ENCODE measurements around the gene PTGER1. TPM values are rescaled to one million over a fixed set of nuclear protein-coding genes. Genes with fewer than 3 reads are reported as not detected.

PTGER1 gene
- total RNA-seq, 1 experiment from 2014 or later, result 0.63 TPM

DNA sequence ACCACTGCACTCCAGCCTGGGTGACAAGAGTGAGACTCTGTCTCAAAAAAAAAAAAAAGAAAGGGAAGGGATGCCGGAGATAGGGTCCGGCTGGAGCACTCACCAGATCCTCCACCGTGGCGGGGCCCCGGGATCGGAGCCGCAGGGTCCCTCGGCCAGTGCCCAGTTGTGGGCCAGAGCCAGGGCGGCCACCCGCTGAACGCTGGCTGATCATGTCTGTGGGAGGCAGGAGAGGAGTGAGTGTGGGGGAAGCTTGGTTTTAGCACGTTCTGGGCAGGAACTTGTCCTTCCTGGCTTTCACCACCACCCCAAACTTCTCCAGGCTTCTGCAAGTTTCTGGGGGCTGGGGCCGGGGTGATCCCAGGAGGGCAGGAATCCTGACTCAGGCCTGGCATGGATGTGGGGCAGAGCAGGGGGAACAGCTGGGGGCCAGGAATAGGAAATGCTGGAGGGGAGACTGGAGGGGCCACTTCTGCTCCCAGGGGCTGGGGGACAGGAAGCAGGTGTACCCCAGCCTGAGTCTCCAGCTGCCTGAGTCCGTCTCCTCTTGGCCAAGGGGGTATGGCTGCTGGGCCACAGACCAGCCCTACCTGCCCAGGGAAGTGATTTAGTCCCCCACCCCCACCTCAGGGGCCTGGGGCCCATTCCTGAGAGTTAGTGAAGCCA is 4.3 kb upstream of the PTGER1 start:
- Histone ChIP-seq H4K8ac (replicated peaks; ENCODE audit: insufficient read length, low read depth, low read length) (no peak overlapping the region), H3K79me2 (ENCODE audit: insufficient read depth, low read length) (no peaks in the 10 kb centered on the region), H2BK12ac (ENCODE audit: insufficient read length, low read depth, low read length) (no peak overlapping the region), H2BK120ac (ENCODE audit: low read depth, low read length, poor library complexity, severe bottlenecking) (no peak overlapping the region), H3K9me3 (ENCODE audit: control insufficient read depth, low read depth, low read length) (no peaks in the 10 kb centered on the region), H2BK20ac (ENCODE audit: low read depth, low read length, poor library complexity, severe bottlenecking) (no peak overlapping the region), H3K27ac (ENCODE audit: insufficient read length, low read depth, low read length) (no peak overlapping the region), H4K91ac (ENCODE audit: insufficient read length, low read depth, low read length) (no peak overlapping the region), H4K20me1 (ENCODE audit: control insufficient read depth, insufficient read depth, insufficient read length) (no peaks in the 10 kb centered on the region), H3K79me1 (ENCODE audit: insufficient read depth, low read depth, low read length, poor library complexity, severe bottlenecking) (no peaks in the 10 kb centered on the region), H4K5ac (ENCODE audit: insufficient read length, low read depth, low read length) (no peak overlapping the region), H3K9ac (ENCODE audit: extremely low read depth, insufficient read length, low read length) (no peak overlapping the region), H3K4me1 (ENCODE audit: insufficient read depth, low read length) (no peaks in the 10 kb centered on the region; the same call in 1 of the 2 replicates), H3K56ac (ENCODE audit: insufficient read length, low read depth, low read length) (no peak overlapping the region), H2AK5ac (ENCODE audit: insufficient read length, low read length) (no peak overlapping the region), H3K4me2 (ENCODE audit: insufficient read depth, insufficient read length, low read length) (no peak overlapping the region), H3K14ac (ENCODE audit: insufficient read depth, low read length) (no peak overlapping the region), H3K23ac (ENCODE audit: insufficient read length, low read depth, low read length) (no peak overlapping the region), H3K27me3 (ENCODE audit: insufficient read depth, low read length) (no peaks in the 10 kb centered on the region), H2AFZ (ENCODE audit: low read length) (no peak overlapping the region), H3K23me2 (ENCODE audit: insufficient read length, low read depth, low read length, poor library complexity, severe bottlenecking) (peaks cover 3% of the 10 kb centered on the region), H3K18ac (ENCODE audit: insufficient read length, low read depth, low read length) (no peak overlapping the region), H2BK15ac (ENCODE audit: low read depth, low read length) (no peak overlapping the region), H2BK5ac (ENCODE audit: insufficient read length, low read length) (no peak overlapping the region), H3T11ph (ENCODE audit: low read length) (no peak overlapping the region), H3K4ac (ENCODE audit: low read depth, low read length) (no peak overlapping the region)
- Mint-ChIP-seq H3K27ac (no peak overlapping the region), H3K4me1 (peaks cover 14 to 29% of the 10 kb centered on the region in 2 experiments), H3K9me3 (no peaks in the 10 kb centered on the region; a peak in 1 of 5 replicates), H3K4me3 (no peak overlapping the region; a peak in 1 of 5 replicates), H3K27me3 (ENCODE audit: low read depth) (no peaks in the 10 kb centered on the region), H3K36me3 (ENCODE audit: insufficient read depth in 1 of 3, low read depth in 3 of 3) (peaks cover 10 to 38% (median 23%) of the 10 kb centered on the region in 3 experiments; a peak in 6 of 7 replicates)
- TF ChIP-seq, protein P1, sequence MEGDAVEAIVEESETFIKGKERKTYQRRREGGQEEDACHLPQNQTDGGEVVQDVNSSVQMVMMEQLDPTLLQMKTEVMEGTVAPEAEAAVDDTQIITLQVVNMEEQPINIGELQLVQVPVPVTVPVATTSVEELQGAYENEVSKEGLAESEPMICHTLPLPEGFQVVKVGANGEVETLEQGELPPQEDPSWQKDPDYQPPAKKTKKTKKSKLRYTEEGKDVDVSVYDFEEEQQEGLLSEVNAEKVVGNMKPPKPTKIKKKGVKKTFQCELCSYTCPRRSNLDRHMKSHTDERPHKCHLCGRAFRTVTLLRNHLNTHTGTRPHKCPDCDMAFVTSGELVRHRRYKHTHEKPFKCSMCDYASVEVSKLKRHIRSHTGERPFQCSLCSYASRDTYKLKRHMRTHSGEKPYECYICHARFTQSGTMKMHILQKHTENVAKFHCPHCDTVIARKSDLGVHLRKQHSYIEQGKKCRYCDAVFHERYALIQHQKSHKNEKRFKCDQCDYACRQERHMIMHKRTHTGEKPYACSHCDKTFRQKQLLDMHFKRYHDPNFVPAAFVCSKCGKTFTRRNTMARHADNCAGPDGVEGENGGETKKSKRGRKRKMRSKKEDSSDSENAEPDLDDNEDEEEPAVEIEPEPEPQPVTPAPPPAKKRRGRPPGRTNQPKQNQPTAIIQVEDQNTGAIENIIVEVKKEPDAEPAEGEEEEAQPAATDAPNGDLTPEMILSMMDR (conservative IDR thresholded peaks at IDR 0.05), result no peak
- DNase-seq, result no peak
- WGBS (ENCODE audit: extremely low coverage, insufficient read length, low lambda C conversion rate), result no CpG with 5 or more reads among the region's 14 CpGs
